ENCODE data around the gene KATNBL1. TPM values are rescaled to one million over a fixed set of nuclear protein-coding genes. Genes with fewer than 3 reads are reported as not detected.
"Not testable (repeated sequence)": the region's sequence is repeated elsewhere in the genome, so short reads cannot be mapped to it uniquely, and the experiment has no call there.

KATNBL1 gene
- total and polyA plus RNA-seq, 10 donors = 18.4 to 86.3 (median 43.5) TPM

GRCh38 chr15:34203936-34204335, 6.0 kb downstream of the KATNBL1 start:
- no peaks in the 10 kb centered on the region for H3K27me3 ChIP-seq (replicated peaks in 1 of 7)
- peaks cover 0 to 19% (median 0%) of the 10 kb centered on the region in 6 donors for H3K36me3 ChIP-seq
- no peak overlapping the region for H3K27ac ChIP-seq
- TF ChIP-seq POLR2AphosphoS5 (IDR thresholded peaks at IDR 0.05) (no peak), POLR2A (IDR thresholded peaks at IDR 0.05) (no peak), CTCF (IDR thresholded peaks at IDR 0.05 in 8 of 11, conservative IDR thresholded peaks at IDR 0.05 in 3 of 11) (no peak)
- 73 to 100% (median 94%) methylated on average over 1 of the region's 1 CpG for WGBS, 5 donors
- H3K4me1 ChIP-seq = peaks cover 5 to 19% (median 14%) of the 10 kb centered on the region in 6 donors
- DNase-seq = no peak
- H3K9me3 ChIP-seq = no peaks in the 10 kb centered on the region
- no peak overlapping the region for H3K4me3 ChIP-seq
- intact Hi-C loops (cut with DNase I; ENCODE audit: low total_unique reads) = no loop called here

- intact Hi-C loops (cut with DNase I; ENCODE audit: low total_unique reads) = no loop called here
- Histone ChIP-seq H3K36me3 (peaks cover 0 to 22% (median 0%) of the 10 kb centered on the region in 6 donors), H3K27me3 (replicated peaks in 1 of 7) (no peaks in the 10 kb centered on the region), H3K27ac (no peak overlapping the region), H3K9me3 (no peaks in the 10 kb centered on the region), H3K4me1 (peaks cover 0 to 13% (median 8%) of the 10 kb centered on the region in 6 donors), H3K4me3 (no peak overlapping the region)
- WGBS, 5 donors = 89 to 97% (median 96%) methylated on average over 1 of the region's 1 CpG
- TF ChIP-seq POLR2A (IDR thresholded peaks at IDR 0.05) = no peak
- no peak for TF ChIP-seq CTCF (IDR thresholded peaks at IDR 0.05 in 8 of 11, conservative IDR thresholded peaks at IDR 0.05 in 3 of 11)
- no peak for TF ChIP-seq POLR2AphosphoS5 (IDR thresholded peaks at IDR 0.05)
- no peak for DNase-seq
These were observed 6.6 kb downstream of the KATNBL1 start for GRCh38 chr15:34203305-34203704.

GRCh38 chr15:34193272-34193671, 16.6 kb downstream of the KATNBL1 start:
- H3K4me3 ChIP-seq; H3K27me3 ChIP-seq (replicated peaks in 1 of 7); DNase-seq; intact Hi-C loops (cut with DNase I; ENCODE audit: low total_unique reads); H3K9me3 ChIP-seq; H3K27ac ChIP-seq: not testable (repeated sequence)
- 83 to 96% (median 89%) methylated on average over 7 of the region's 7 CpGs for WGBS, 5 donors
- H3K4me1 ChIP-seq = peaks cover 0 to 28% (median 13%) of the 10 kb centered on the region in 6 donors
- peaks cover 0 to 10% (median 0%) of the 10 kb centered on the region in 6 donors for H3K36me3 ChIP-seq

GRCh38 chr15:34188711-34189110, 21.2 kb downstream of the KATNBL1 start:
- H3K4me1 ChIP-seq = peaks cover 0 to 47% (median 17%) of the 10 kb centered on the region in 6 donors
- intact Hi-C loops (cut with DNase I; ENCODE audit: low total_unique reads) = no loop called here
- TF ChIP-seq POLR2AphosphoS5 (IDR thresholded peaks at IDR 0.05) (no peak), POLR2A (IDR thresholded peaks at IDR 0.05) (no peak), CTCF (IDR thresholded peaks at IDR 0.05 in 8 of 11, conservative IDR thresholded peaks at IDR 0.05 in 3 of 11) (no peak)

GRCh38 chr15:34185666-34186065, 24.2 kb downstream of the KATNBL1 start:
- 47 to 76% (median 65%) methylated on average over 4 of the region's 4 CpGs for WGBS, 5 donors
- intact Hi-C loops (cut with DNase I; ENCODE audit: low total_unique reads) = no loop called here

More at GRCh38 chr15:34188711-34189110, 21.2 kb downstream of the KATNBL1 start:
- 79 to 90% (median 87%) methylated on average over 5 of the region's 5 CpGs for WGBS, 5 donors
- Histone ChIP-seq H3K27ac (peak overlapping the region in 1 of 8 donors; percentile 42), H3K9me3 (no peaks in the 10 kb centered on the region), H3K27me3 (replicated peaks in 1 of 7) (no peaks in the 10 kb centered on the region), H3K36me3 (peaks cover 0 to 23% (median 0%) of the 10 kb centered on the region in 6 donors), H3K4me3 (no peak overlapping the region)
- no peak for DNase-seq

More at GRCh38 chr15:34185666-34186065, 24.2 kb downstream of the KATNBL1 start:
- Histone ChIP-seq H3K9me3 (no peaks in the 10 kb centered on the region), H3K27me3 (replicated peaks in 1 of 7) (no peaks in the 10 kb centered on the region), H3K27ac (peak overlapping the region in 1 of 8 donors; percentile 17), H3K4me3 (no peak overlapping the region), H3K36me3 (peaks cover 0 to 22% (median 0%) of the 10 kb centered on the region in 6 donors), H3K4me1 (peaks cover 0 to 50% (median 17%) of the 10 kb centered on the region in 6 donors)
- no peak for DNase-seq
- no peak for TF ChIP-seq POLR2AphosphoS5 (IDR thresholded peaks at IDR 0.05)
- TF ChIP-seq CTCF (IDR thresholded peaks at IDR 0.05 in 8 of 11, conservative IDR thresholded peaks at IDR 0.05 in 3 of 11) = no peak
- no peak for TF ChIP-seq POLR2A (IDR thresholded peaks at IDR 0.05)

All from spleen (tissue), 11 donors.